B cell (primary cell): ENCODE measurements around the gene TMEM120B. TPM values are rescaled to one million over a fixed set of nuclear protein-coding genes. Genes with fewer than 3 reads are reported as not detected.

Experiments
- ATAC-seq: fragments of 200-7000 bp; cut with Tn5 transposase; one replicate; pipeline ENCODE4 v1.10.0; 2021; ENCODE audit warnings: low read depth, mild to moderate bottlenecking, moderate number of reproducible peaks, moderate library complexity
- CTCF ChIA-PET: fragments of 350-600 bp; sonication (Branson Sonifier 250); formaldehyde crosslinking; loops from one replicate; lab custom pipeline; 2021; ENCODE audit warnings: antibody characterized with exemption, inconsistent platforms; lab: Charles Lee
- POLR2A ChIA-PET: fragments of 350-600 bp; sonication (Branson Sonifier 250); formaldehyde crosslinking; loops from one replicate; lab custom pipeline; 2021; ENCODE audit warnings: antibody characterized with exemption; lab: Charles Lee
- DNase-seq: peaks from one replicate; pipeline ENCODE4 v3.0.0; 2013
- H2AFZ ChIP-seq: 2 replicates; pipeline ENCODE4 v1.6.1; 2012; ENCODE audit warnings: mild to moderate bottlenecking, low read depth, low read length; ENCODE audit not compliant: insufficient read depth, poor library complexity, severe bottlenecking
- H3K27ac ChIP-seq, 2 donors: 1 replicate in 1 of 2; 2 replicates in 1 of 2; pipeline ENCODE4 v1.5.1; 2012 to 2013; ENCODE audit warnings: low read length in 2 of 2, mild to moderate bottlenecking in 2 of 2, moderate library complexity in 1 of 2
- H3K27me3 ChIP-seq, 4 experiments: fragments of 200-600 bp in 1 of 4; sonication (generic) in 1 of 4; replicated peaks in 1 of 4; 1 replicate in 2 of 4; 2 replicates in 2 of 4; pipeline versions ENCODE4 v1.6.1 to v1.7.0; 2013 to 2016; ENCODE audit warnings: low read length in 3 of 4, mild to moderate bottlenecking in 2 of 4, mixed read lengths in 1 of 4, moderate library complexity in 1 of 4; ENCODE audit not compliant: insufficient read depth in 4 of 4, control insufficient read depth in 3 of 4; ENCODE audit errors: control extremely low read depth in 1 of 4
- H3K36me3 ChIP-seq, 2 experiments: replicated peaks in 1 of 2; 1 replicate in 1 of 2; 2 replicates in 1 of 2; pipeline versions ENCODE4 v1.6.1 to v1.7.1; 2013; ENCODE audit warnings: low read length in 1 of 2; ENCODE audit not compliant: insufficient read depth in 2 of 2, control insufficient read depth in 1 of 2; ENCODE audit errors: control extremely low read depth in 1 of 2, extremely low read depth in 1 of 2
- H3K4me1 ChIP-seq, 2 donors: fragments of 200-600 bp in 1 of 2; sonication (generic) in 1 of 2; 1 replicate in 1 of 2; 2 replicates in 1 of 2; pipeline versions ENCODE4 v1.5.1 to v1.6.1; 2013 to 2017; ENCODE audit warnings: low read length in 2 of 2; ENCODE audit not compliant: control insufficient read depth in 2 of 2, insufficient read depth in 2 of 2
- H3K4me2 ChIP-seq: replicated peaks from 2 replicates; pipeline ENCODE3; 2012; ENCODE audit warnings: mild to moderate bottlenecking, low read depth, low read length; ENCODE audit not compliant: poor library complexity, severe bottlenecking
- H3K4me3 ChIP-seq, 5 experiments: fragments of 200-600 bp in 1 of 5; sonication (generic) in 1 of 5; 1 replicate in 3 of 5; 2 replicates in 2 of 5; pipeline versions ENCODE4 v1.5.1 to v1.7.0; 2011 to 2016; ENCODE audit warnings: low read length in 4 of 5, mild to moderate bottlenecking in 4 of 5, low read depth in 2 of 5, control low read depth in 1 of 5, moderate library complexity in 1 of 5; ENCODE audit not compliant: insufficient read depth in 1 of 5; ENCODE audit errors: control extremely low read depth in 1 of 5, extremely low read depth in 1 of 5
- H3K79me2 ChIP-seq: fragments of 200-600 bp; sonication (generic); one replicate; pipeline ENCODE4 v1.6.0; 2016; ENCODE audit warnings: low read length; ENCODE audit not compliant: control insufficient read depth, insufficient read depth
- H3K9ac ChIP-seq: fragments of 200-600 bp; sonication (generic); 2 replicates; pipeline ENCODE4 v1.6.1; 2017; ENCODE audit warnings: mild to moderate bottlenecking, low read length, moderate library complexity
- H3K9me3 ChIP-seq, 3 donors: one replicate each; pipeline versions ENCODE4 v1.6.1 to v1.7.1; 2013; ENCODE audit warnings: low read length in 2 of 3; ENCODE audit not compliant: control insufficient read depth in 2 of 3, insufficient read depth in 1 of 3; ENCODE audit errors: control extremely low read depth in 1 of 3
- H4K20me1 ChIP-seq: 2 replicates; pipeline ENCODE4 v1.6.0; 2012; ENCODE audit warnings: mild to moderate bottlenecking, low read length; ENCODE audit not compliant: insufficient read depth, control insufficient read depth, poor library complexity, severe bottlenecking
- H3K27ac Mint-ChIP-seq: one replicate; pipeline ENCODE4 v1.8.0; 2021; ENCODE audit warnings: mixed read lengths
- H3K27me3 Mint-ChIP-seq: one replicate; pipeline ENCODE4 v1.8.0; 2021; ENCODE audit warnings: mixed read lengths
- H3K4me1 Mint-ChIP-seq: one replicate; pipeline ENCODE4 v1.8.0; 2021; ENCODE audit warnings: mixed read lengths
- H3K4me3 Mint-ChIP-seq: one replicate; pipeline ENCODE4 v1.8.0; 2021; ENCODE audit warnings: mixed read lengths
- H3K9me3 Mint-ChIP-seq: one replicate; pipeline ENCODE4 v1.8.0; 2022; ENCODE audit warnings: mixed read lengths; ENCODE audit not compliant: insufficient read depth
- CTCF ChIP-seq: fragments of 200-600 bp; IDR thresholded peaks from one replicate; pipeline ENCODE4 v1.8.0; 2022; ENCODE audit warnings: antibody characterized with exemption, mild to moderate bottlenecking
- EZH2 ChIP-seq: IDR thresholded peaks from 2 replicates; pipeline ENCODE4 v1.6.1; 2012; ENCODE audit warnings: borderline replicate concordance, low read depth, mild to moderate bottlenecking, moderate library complexity, low read length; ENCODE audit not compliant: insufficient read depth, poor library complexity, severe bottlenecking
- WGBS: methylation state at CpG from one replicate; pipeline ENCODE4 v1.1.5; 2013; ENCODE audit warnings: missing lambda C conversion rate; ENCODE audit not compliant: insufficient coverage; 5-methylcytosine and 5-hydroxymethylcytosine counted together
- intact Hi-C: fragments of 100-400 bp; cut with micrococcal nuclease; formaldehyde crosslinking; loops from one replicate; pipeline ENCODE4 v1.10.0; 2022
- polyA plus RNA-seq: library from polyadenylated mRNA; depleted of rRNA; stranded (reverse); fragments of >200 nt; gene quantifications from 2 replicates; pipeline ENCODE4 v1.2.3, GENCODE V29; 2012
- total RNA-seq, 2 donors: library from RNA; stranded (reverse); fragments of 120-200 nt in 1 of 2; gene quantifications; 1 replicate in 1 of 2; 2 replicates in 1 of 2; pipeline versions ENCODE4 v1.2.3 to v1.2.4, GENCODE V29; 2013 to 2022

TMEM120B gene
- total and polyA plus RNA-seq, 2 donors (not counting 1 experiment from before 2014, with no cell fraction given): 9.2 to 9.7 TPM

- H3K9me3 ChIP-seq: no peaks in the 10 kb centered on the region
- Mint-ChIP-seq H3K4me1 (peaks cover 21% of the 10 kb centered on the region), H3K9me3 (no peaks in the 10 kb centered on the region), H3K4me3 (peak overlapping the region; percentile 87), H3K27ac (peak overlapping the region; percentile 94), H3K27me3 (no peaks in the 10 kb centered on the region)
- H3K4me2 ChIP-seq: peak overlapping the region; percentile 81
- H3K27ac ChIP-seq: peak overlapping the region; percentile 68 to 83
- peak overlapping the region; percentile 75 for H3K9ac ChIP-seq
- no peak for TF ChIP-seq CTCF
- no peak for TF ChIP-seq EZH2
- H3K36me3 ChIP-seq: no peaks in the 10 kb centered on the region
- H3K4me1 ChIP-seq: peaks cover 10 to 28% of the 10 kb centered on the region in 2 donors
- peak overlapping the region; percentile 78 for H2AFZ ChIP-seq
- ChIA-PET CTCF (interaction anchor here (0.9 to 6.6 kb wide), 6 partner anchors 10 to 175 kb away, joined by 3 to 171 read pairs (median 10); no protein-coding TSS in a partner anchor), POLR2A (interaction anchor here (1.2 to 1.8 kb wide), 4 partner anchors 9 to 46 kb away, joined by 3 to 15 read pairs (median 4); partner anchors contain the start of gene ORAI1)
- no peaks in the 10 kb centered on the region for H3K27me3 ChIP-seq
- no peak for ATAC-seq
- DNase-seq: no peak
- WGBS: 81% methylated on average over 11 of the region's 12 CpGs
- peaks cover 7% of the 10 kb centered on the region for H4K20me1 ChIP-seq
- peaks cover 13% of the 10 kb centered on the region for H3K79me2 ChIP-seq
- H3K4me3 ChIP-seq: peak overlapping the region; percentile 26 to 76 (median 57)
- intact Hi-C loops: loop anchor here (5.0 kb wide), 1 partner anchor 1091 kb away; the partner anchor contains the start of gene POP5
Observed at GRCh38 chr12:121673013-121673511, 39.5 kb upstream of the TMEM120B start.

GRCh38 chr12:121676190-121676589 lies 36.4 kb upstream of the TMEM120B start:
- H3K79me2 ChIP-seq: no peaks in the 10 kb centered on the region
- H3K9ac ChIP-seq: no peak overlapping the region
- H3K9me3 ChIP-seq: no peaks in the 10 kb centered on the region
- no peaks in the 10 kb centered on the region for H3K9me3 Mint-ChIP-seq
- no peak overlapping the region for H3K4me3 ChIP-seq
- ChIA-PET POLR2A (interaction anchor here (0.7 kb wide), 1 partner anchor 67 kb away, joined by 3 read pairs; no protein-coding TSS in a partner anchor), CTCF (interaction anchor here (0.6 kb wide), 1 partner anchor 915 kb away, joined by 4 read pairs; no protein-coding TSS in a partner anchor)
- no peaks in the 10 kb centered on the region for H3K36me3 ChIP-seq
- WGBS: 100% methylated on average over 3 of the region's 5 CpGs
- no peaks in the 10 kb centered on the region for H3K27me3 Mint-ChIP-seq
- peaks cover 10 to 19% of the 10 kb centered on the region in 2 donors for H3K4me1 ChIP-seq
- H3K4me2 ChIP-seq: no peak overlapping the region
- no peak overlapping the region for H3K4me3 Mint-ChIP-seq
- no peak for ATAC-seq
- H4K20me1 ChIP-seq: no peaks in the 10 kb centered on the region
- no peak for DNase-seq
- H3K27ac ChIP-seq: no peak overlapping the region
- H3K4me1 Mint-ChIP-seq: peaks cover 19% of the 10 kb centered on the region
- H3K27ac Mint-ChIP-seq: peak overlapping the region; percentile 17
- intact Hi-C loops: no loop called here
- H3K27me3 ChIP-seq: no peaks in the 10 kb centered on the region
- TF ChIP-seq CTCF (no peak), EZH2 (no peak)
- no peak overlapping the region for H2AFZ ChIP-seq
